GM21390 (cell line): Measurements from ENCODE around the gene LHPP.
"Not testable (repeated sequence)": the region's sequence is repeated elsewhere in the genome, so short reads cannot be mapped to it uniquely, and the experiment has no call there.

Source experiments
- ATAC-seq: cut with Tn5 transposase; IDR thresholded peaks from one replicate; pipeline ENCODE4 v1.9.1; 2021; ENCODE audit not compliant: unreplicated experiment

LHPP gene

DNA sequence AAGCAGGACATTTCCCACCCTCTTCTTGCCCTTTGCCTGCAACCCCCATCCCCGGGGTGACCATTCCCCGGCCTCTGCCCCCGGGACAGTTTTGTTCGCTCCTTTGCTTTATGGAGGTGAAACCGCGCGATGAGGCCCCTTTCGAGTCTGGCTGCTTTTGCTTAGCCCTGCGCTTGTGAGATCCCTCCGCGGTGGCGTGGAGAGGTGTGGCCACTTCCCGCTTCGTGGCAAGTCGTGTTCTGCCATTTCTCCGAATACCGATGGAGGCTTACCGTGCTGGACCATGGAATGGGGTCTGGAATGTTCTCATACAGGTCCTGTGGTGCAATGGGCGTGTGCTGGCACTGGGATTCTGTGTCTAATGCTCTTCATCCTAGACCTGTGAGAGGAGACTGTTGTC, 106.7 kb downstream of the LHPP start:
- ATAC-seq, result no peak

DNA sequence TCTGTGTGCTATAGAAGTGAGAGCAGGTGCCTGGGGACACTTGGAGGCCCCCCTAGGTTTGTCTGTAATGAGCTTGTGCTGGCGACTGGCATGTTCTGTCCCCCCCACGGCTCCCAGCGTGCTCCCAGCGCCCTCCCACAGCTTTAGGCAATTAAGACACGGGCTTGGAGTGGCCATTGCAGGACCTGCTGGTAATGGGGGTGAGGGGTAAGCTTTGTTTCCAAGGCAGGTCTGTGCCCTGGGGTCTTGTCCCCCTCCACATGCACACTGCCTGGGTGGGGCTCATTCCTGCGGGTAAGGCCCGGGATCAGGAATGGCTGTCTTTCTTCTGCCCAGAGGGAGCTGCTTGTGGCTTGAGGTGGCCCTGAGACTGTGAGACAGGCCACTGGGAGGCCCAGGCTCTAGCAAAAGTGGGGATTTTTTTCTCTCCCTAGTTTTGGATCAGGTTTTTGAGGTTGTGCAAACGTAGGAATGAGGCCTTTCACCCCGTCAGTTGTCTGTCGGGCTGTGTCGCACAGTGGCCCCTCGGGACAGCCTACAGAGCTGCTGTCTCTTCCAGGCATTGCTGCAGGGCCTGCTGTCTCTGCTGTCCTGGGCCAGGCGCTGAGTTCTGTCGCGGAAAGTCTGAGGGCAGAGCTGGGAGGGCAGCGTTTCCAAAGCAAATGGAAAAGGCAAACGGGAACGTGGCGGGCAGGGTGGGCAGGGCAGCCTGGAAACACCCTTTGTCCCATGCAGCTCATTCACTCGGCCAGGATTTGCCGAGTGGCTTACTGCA, 107.4 kb downstream of the LHPP start:
- no peak for ATAC-seq

DNA sequence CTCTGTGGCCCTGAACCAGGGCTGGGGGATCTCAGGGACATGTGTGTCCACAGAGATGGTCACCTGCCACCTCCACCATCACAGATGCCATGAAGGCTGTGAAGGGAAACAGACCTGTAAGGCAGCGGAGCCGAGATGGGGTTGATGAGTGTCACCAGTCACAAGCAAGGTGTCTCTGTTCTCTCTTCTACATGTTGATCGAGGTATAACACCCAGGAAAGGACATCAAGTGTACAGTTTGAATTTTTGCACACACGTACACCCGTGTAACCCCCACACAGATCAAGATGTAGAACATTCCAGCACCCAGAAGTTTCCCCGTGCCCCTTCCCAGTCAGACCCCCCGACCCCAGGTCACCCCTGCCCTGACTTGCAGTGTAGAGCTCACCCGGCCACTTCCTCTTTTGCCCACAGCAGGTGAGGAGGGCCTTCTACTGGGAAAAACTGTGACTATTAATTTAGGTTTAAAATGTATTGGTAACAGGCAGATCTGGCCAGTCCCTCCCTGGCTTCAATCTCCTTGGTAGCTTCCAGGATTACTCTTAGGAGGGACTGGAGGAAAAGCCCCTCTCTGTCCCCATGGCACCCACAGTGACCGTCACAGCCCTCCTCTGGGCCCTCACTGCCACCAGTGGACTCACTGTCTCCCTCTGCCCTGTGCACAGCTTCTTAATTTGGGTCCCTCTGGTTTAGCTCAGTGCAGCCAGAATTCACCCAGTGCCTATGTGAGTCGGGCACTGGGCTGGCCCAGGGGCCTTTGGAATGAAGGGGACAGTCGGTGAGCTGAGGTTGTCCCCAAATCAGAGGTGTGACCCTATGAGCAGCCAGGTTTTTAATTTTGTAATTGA, 108.2 kb downstream of the LHPP start:
- no peak for ATAC-seq

DNA sequence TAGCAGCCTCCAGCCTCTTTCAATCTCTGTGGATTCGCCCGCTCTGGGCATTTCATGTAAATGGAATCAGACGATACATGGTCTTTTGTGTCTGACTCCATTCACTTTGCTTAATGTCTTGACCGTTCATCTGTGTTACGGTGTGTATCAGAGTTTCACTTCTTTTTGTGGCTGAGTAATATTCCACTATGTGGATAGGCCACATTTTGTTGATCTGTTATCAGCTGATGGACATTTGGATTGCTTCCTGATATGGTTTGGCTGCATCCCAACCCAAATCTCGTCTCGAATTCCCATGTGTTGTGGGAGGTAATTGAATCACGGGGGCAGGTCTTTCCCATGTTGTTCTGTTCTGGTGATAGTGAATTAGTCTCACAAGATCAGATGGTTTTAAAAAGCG, 109.0 kb downstream of the LHPP start:
- ATAC-seq, result no peak

DNA sequence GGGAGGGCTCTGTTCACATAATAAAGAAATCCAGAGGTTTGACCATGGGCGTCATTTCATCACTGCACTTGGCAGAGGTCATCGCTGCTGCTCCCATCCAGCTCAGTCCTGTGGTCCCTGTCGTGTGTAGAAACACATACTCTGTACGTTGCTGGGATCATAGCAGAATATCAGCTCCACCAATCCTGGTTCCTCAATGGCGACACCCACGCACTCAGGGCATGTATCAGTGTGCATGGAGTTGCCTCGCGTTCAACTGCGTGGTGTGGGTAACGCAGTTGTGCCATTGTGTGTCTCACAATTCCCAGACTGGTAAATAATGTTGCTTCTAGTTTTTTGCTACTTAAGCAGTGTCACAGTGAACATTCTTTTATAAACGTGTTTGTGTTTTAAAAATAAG, 111.1 kb downstream of the LHPP start:
- no peak for ATAC-seq

DNA sequence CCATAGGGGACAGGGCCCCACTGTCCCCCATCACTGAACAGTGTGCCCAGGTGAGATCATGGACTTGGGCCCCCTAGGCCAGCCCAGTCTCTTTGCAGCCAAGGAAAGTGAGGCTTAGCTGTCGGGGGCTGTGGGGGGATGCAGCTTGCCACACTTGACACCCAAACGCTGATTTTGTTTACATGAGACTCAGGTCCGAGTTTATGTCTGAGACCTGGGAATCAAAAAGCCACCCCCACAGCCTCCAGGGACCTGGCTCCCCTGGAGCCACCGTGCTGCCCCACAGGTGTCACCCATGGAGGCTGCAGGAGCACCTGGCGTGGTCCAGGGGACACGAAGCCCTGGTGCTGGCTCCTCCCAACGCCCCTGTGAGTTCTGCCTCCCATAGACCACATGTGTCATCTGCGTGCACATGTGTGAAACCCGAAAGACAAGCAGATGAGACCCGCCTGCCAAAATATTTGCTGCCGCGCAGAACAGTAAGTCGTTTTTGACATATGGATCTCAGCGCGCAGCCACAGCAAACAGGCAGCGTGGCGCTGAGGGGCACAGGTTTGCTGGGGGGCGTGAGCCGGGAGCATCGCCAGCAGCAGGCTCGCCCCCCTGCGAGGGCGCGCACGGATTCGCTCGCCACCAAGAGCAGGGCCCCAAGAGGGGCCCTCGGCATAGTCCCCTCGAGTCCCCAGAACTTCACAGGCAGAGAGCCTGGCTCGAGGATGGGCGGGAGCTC, 112.3 kb downstream of the LHPP start:
- no peak for ATAC-seq

DNA sequence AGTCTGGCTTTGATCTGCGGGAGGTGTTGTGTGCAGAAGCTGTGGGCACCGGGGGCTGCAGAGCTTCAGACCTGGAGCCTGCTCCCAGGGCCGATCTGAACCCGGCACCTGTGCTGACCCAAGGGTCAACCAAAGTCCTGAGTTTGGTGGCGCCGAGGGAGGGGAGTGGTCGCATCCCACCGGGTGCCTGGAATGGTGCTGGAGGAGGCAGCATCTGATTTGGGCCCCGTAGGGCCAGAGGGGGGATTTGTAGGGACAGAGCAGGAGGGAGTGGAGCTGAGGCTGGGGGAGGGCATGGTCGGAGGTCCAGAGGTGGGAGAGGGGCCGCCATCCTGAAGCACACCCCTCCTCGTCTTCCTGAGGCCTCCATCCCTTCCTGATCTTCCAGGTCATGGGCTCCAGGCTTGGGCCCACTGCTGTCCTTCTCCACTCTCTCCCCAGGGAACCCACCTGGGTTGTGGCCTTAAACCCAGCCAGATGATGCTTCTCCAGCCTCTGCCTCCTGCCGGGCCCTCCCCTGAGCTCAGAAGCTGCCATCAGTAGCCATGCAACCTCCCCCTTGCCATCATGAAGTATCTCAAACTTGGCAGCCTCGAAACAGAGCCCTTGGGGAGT, 112.9 kb downstream of the LHPP start:
- no peak for ATAC-seq

DNA sequence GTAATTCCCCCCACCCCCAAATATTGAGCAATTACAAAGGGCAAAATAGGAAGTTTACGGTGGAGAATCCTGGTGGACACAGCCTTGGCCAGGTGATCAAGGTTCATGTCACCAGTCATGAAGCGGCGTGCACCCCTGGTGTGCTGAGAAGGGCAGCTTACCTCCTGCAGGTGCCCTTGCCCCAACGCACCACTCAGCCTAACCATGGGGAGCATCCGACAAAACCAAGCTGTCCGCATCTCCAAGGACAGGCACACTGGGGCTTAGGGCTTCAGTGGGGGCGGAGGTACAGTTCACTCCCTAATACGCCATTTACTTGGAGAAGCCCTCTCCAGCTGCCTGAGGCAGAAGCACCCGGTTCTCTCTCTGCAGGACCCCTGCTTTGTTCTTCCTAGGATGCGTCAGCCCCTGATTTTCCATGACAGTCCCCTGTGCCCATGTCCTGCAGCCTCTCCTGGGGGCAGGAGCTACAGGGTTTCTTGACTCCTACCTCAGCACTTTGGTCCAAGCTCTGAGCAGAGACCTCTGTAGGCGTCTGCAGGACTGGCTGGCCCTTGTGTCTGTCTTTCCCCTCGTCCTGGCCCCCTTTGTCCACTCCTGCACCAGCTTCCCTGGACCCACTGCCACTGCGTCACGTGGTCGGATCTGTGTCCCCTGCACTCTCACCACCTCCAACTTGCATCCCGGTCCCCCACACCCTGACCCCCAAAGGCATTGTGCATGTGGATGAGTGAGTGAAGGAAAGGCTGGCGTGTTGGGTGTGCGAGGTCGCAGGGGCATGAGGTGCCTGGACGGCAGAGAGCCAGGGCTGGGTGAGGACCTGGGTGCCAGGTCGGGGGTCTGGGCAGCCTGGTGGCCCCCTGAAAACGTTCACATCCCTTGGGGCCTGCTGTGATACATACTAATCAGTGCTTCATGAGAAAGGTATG, 113.7 kb downstream of the LHPP start:
- ATAC-seq, result no peak

DNA sequence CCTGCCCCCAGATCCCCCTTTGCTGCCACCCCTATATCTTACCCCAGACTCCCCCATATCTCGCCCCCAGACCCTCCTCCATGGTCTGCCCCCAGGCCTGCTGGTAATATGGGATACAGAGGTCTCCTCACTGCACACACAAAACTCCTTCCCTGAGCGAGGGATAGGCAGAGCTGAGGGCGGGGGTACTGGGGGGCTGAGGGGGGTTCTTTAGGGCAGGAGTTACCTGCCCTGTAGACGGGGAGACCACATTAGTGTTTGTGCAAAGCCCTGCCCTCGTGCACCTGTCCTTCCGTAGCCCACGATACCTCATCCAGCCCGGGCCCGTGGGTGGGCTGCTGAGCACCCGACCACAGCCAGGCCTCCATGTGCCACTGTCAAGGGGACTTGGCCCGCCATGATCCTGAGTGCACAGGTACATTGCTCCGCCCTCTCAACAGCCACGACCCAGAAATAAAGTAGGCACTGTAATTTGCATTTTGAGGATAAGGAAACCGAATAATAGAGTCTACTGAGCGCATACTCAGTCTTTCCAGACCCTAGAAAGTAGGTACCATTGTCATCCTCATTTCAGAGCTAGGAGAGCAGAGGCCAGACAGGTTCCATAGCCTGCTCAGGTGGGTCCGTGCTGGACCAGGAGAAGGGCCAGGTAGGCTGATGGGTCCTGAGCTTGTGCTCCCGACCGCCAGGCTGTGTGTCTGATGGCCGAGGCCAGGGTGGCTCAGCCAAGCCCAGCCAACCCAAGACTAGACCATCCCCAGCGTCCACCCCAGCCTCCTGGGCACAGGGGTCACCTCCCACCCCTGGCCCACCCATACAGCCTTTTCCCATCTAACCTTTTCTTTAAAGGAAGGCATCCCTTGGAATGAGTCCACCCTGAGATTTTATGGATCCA, 115.2 kb downstream of the LHPP start:
- ATAC-seq, result no peak

DNA sequence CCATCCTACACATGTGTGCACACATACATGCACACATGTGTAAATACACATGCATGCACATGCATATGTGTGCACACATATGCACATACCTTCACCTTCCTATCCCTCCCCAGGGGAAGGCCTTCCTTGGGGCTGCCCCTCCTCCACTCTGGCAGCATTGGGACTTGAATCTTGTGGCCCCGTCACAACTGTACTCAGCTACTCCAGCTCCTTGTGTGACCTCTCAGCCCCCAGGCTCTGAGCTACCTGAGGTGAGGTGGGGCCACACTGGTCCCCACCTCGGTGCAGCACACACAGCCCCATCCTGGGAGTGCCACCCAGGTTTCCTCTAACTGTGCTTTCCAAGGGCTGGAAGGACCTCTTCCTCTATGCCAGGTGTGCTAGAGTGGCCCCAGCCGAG, 116.0 kb downstream of the LHPP start:
- ATAC-seq, result no peak

DNA sequence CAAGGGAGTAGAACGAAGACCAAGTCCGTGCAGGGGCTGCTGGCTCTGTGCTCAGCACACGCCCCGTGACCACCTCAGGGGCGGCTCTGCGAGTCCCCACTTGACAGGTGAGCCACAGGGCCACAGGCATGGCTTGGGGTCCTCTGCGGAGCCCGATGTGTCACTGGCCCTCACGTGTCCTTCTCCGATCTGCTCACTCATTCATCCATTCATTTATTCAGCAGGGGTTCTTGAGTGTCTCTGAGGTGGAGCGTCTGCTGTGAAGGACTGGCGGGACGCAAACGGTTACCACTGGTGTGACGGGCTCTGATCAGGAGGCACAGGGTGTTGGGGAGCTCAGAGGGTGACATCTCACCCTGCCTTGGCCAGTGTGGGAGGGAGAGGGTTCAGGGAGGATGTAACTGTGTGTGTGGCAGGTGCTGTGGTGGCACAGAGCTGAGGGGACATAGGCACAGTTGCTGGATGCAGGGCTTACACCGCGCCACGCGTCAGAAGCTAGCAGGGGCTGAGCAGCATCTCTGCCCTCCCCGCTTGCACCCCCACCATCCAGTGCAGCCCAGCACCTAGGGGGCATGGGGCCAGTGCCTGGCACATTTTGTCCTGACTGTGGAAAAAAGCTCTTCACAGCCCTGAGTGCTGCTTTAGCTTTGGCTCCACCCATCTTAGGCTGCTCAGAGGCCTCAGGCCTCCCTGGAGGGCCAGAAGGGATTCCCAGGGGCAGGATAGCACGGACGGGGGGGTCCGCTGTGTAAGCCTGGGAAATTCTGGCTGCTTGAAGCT, 116.8 kb downstream of the LHPP start:
- no peak for ATAC-seq

DNA sequence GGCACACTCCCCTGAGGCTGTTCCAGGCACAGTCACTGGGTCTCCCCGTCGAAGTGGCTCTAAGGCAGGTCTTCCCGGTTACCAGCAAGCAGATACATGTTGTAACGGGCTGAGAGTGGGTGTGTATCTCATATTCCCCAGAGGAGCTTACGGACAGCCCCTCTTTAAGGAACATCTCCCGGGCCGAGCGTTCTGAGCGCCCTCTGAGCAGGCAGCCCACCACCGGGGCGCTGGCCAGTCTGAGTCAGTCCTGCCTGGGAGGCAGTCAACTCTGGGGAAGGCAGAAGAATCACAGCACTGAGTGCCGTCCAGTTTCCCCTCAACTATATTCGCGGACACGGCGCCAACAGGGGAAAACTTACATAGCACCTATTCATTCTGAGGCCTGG, 117.4 kb downstream of the LHPP start:
- no peak for ATAC-seq

DNA sequence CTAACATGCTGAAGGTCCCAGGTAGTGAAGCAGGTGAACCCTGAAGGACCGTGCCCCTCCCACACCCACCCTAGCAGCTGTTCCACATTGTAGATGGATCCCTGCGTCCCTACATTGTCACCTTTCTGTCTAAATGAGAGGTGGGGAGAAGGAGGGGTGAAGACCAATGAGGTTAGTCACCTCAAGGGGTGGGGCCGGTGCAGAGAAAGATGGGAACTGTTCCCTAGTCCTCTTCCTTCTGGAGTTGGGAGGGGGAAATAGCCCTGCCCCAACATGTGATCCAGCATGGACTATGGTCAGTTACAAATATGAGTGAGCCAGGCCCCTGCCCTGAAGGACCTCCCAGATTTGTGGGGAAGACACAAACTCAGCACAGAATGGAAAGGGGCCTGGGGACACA, 124.5 kb downstream of the LHPP start:
- ATAC-seq, result no peak

DNA sequence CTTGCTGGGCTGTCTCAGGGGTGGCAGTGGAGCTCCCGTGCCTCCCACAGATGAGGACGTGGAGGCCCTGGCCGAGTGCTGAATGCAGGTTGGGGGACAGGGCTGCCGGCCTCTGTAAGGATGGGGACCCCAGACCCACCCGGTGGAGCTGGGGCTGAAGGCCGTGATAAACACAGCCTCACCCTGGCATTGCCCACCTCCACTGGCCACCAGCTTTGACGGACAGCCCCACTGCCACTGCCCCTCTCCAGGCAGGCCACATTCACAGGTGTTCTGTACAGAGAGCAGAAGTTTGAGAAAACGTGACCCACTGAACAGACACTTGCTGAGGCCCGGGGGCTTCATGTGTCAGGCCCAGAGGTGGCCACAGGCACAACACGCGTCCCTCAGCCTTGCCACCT, 126.2 kb downstream of the LHPP start:
- ATAC-seq, result no peak

DNA sequence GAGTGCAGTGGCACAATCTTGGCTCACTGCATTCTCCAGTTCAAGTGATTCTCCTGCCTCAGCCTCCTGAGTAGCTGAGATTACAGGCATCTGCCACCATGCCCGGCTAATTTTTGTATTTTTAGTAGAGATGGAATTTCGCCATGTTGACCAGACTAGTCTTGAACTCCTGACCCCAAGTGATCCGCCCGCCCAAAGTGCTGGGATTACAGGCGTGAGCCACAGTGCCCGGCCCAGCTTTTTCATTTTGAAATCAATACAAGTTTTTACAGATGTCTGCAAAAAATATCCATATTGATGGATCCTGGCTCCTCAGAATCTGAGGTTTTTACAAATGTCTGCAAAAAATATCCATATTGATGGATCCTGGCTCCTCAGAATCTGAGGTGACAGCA, 126.7 kb downstream of the LHPP start:
- not testable (repeated sequence) for ATAC-seq

DNA sequence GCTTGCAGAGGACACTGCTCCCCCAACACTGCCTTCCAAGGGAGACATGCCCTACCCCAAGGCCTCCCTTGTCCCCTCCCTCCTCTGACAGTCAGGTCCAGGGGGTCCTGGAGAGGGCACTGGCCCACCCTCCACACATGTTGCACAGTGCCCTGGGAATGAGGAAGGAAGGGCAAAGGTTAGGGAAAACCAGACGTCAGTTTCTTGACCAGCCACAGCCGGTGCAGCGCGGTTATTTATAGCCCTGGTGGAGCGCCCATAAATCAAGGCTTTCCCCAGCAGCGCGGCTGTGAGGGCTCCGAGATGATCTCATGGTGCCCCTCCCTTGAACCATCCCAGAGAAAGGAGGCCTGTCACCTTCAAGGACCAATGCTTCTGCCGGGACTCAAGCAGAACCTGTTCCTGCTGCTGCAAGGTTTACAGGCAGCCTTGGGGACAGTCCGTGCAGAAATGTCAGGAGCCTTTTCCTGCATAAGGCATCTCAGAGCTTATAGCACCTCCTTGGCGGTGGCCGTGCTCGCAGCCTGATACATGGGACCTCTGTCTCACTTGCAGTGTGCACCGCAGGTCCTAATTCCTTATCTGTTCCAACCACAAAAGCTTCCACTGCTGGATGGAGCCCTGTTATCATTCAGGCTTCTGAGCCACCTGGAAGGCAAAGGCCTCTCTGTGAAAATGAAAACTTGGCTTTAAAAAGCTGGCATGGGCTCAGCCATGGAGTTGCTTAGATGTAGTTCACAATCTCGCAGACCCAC, 127.3 kb downstream of the LHPP start:
- no peak for ATAC-seq

DNA sequence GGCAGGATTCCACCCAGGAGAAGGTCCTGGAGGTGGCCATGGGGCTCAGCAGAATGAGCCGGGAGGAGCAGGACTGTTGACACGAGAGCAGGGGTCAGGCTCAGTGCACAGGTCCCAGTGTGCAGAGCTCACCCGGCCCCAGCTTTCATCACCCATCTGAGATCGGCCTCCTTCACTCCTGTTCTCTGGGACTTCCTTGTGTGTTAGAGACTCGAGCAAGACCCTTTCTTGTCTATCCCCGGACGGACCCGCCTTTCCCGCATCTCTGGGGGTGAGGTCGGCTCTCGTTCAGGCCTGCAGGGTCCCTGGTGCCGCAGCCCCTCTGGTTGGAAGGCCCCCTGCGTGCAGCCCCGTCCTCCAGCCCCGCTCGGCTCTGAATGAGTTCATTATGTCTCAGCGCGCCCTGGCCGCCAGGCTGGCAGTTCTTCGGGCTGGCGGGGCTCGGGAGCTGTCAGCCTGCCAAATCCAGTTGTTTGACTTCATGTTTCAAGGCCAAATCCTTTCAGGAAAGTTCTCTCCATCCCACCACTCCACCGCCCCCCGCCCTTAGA, 127.9 kb downstream of the LHPP start:
- ATAC-seq, result no peak
